SU-DHL-6 (cell line): ENCODE data around the gene SNX27.

Source experiments
- CTCF ChIP-seq: fragments of 200-600 bp; sonication (generic); IDR thresholded peaks from one replicate; pipeline ENCODE4 v1.5.1; 2017; ENCODE audit warnings: antibody characterized with exemption, mild to moderate bottlenecking, low read length, moderate library complexity; ENCODE audit not compliant: insufficient read depth, poor library complexity, severe bottlenecking
- EZH2phosphoT487 ChIP-seq: fragments of 200-600 bp; sonication (generic), shearing (Covaris generic); conservative IDR thresholded peaks from 2 replicates; pipeline ENCODE4 v1.6.1; 2018; ENCODE audit warnings: mild to moderate bottlenecking, antibody characterized with exemption, low read length, moderate library complexity, mixed read lengths

DNA sequence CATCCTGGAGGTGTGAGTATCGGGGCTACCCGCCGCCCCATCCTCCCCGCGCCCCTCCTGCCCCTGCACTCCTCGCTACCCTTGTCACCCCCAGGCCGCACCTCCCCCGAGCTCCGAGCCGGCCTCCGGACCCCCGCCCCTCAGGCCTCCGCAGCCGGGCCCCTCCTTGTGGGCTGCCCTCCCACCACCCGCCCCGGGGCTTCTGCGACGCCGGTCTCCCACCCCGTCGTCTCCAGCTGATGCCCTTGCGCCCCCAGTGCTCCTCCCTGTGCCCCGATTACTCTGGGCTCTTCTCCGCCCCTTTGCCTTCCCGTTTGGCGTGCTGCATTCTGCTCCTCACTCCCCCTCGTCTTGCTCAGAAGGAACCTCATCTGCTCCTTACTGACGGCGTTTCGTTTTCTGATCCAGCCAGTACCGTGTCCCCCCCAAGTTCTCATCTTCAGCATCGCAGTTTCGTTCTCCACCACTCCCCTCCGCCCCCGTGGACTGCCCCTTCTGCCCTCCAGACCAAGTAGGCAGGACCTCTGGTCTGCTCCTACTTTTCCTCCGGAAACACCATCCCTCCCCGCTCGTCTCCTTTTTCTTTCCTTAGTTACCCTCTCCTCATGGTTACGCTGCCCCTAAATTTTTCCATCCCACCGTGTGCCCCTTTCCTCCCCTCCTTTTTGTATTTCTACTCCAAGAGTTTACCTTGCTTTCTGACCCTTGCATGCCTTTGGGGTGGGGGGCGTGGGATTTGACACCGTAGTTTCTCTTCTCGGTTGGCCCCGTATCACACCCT is 841 bp downstream of the SNX27 start:
- TF ChIP-seq CTCF, result no peak
- TF ChIP-seq EZH2phosphoT487, result no peak
